Astrocyte (in vitro differentiated cells and primary cell): ENCODE measurements around the gene MYMK. TPM values are rescaled to one million over a fixed set of nuclear protein-coding genes. Genes with fewer than 3 reads are reported as not detected.

Experiments used
- DNase-seq: peaks from one replicate; pipeline ENCODE4 v3.0.0-alpha.2; 2010; ENCODE audit warnings: low read depth
- FAIRE-seq: peaks from 2 replicates; lab custom pipeline; 2011; peaks lifted over from hg19 to GRCh38; lab: Jason Lieb, UNC
- H2AFZ ChIP-seq: 2 replicates; pipeline ENCODE4 v1.6.0; 2012; ENCODE audit warnings: low read depth, low read length, inconsistent platforms
- H3K27ac ChIP-seq: 2 replicates; pipeline ENCODE4 v1.5.1; 2011; ENCODE audit warnings: low read depth, low read length, inconsistent platforms
- H3K27me3 ChIP-seq: 2 replicates; pipeline ENCODE4 v1.6.0; 2011; ENCODE audit warnings: low read length, inconsistent platforms; ENCODE audit not compliant: insufficient read depth
- H3K36me3 ChIP-seq: 2 replicates; pipeline ENCODE4 v1.5.1; 2011; ENCODE audit warnings: low read length, inconsistent platforms; ENCODE audit not compliant: insufficient read depth
- H3K4me1 ChIP-seq: 2 replicates; pipeline ENCODE4 v1.5.1; 2011; ENCODE audit warnings: low read length, inconsistent platforms; ENCODE audit not compliant: insufficient read depth
- H3K4me2 ChIP-seq: 2 replicates; pipeline ENCODE4 v1.6.0; 2012; ENCODE audit warnings: low read length, inconsistent platforms
- H3K4me3 ChIP-seq: 2 replicates; pipeline ENCODE4 v1.5.1; 2011; ENCODE audit warnings: low read depth, mild to moderate bottlenecking, low read length, inconsistent platforms; ENCODE audit not compliant: insufficient read depth
- H3K79me2 ChIP-seq: 2 replicates; pipeline ENCODE4 v1.6.0; 2012; ENCODE audit warnings: mild to moderate bottlenecking, low read length, inconsistent platforms; ENCODE audit not compliant: insufficient read depth
- H3K9ac ChIP-seq: 2 replicates; pipeline ENCODE4 v1.6.0; 2012; ENCODE audit warnings: mild to moderate bottlenecking, low read length, inconsistent platforms
- H3K9me3 ChIP-seq: 2 replicates; pipeline ENCODE4 v1.5.1; 2012; ENCODE audit warnings: low read depth, mild to moderate bottlenecking, low read length, inconsistent platforms; ENCODE audit not compliant: insufficient read depth
- H4K20me1 ChIP-seq: 2 replicates; pipeline ENCODE4 v1.6.0; 2012; ENCODE audit warnings: low read length, inconsistent platforms; ENCODE audit not compliant: insufficient read depth
- H3K27ac Mint-ChIP-seq: one replicate; pipeline ENCODE4 v1.8.0; 2021; ENCODE audit warnings: mild to moderate bottlenecking, mixed read lengths; ENCODE audit not compliant: unreplicated experiment
- H3K27me3 Mint-ChIP-seq: one replicate; pipeline ENCODE4 v1.8.0; 2021; ENCODE audit warnings: low read depth, mixed read lengths; ENCODE audit not compliant: unreplicated experiment
- H3K36me3 Mint-ChIP-seq: one replicate; pipeline ENCODE4 v1.8.0; 2021; ENCODE audit warnings: low read depth, mixed read lengths; ENCODE audit not compliant: unreplicated experiment
- H3K4me1 Mint-ChIP-seq: one replicate; pipeline ENCODE4 v1.8.0; 2021; ENCODE audit warnings: low read depth, mixed read lengths; ENCODE audit not compliant: unreplicated experiment
- H3K4me3 Mint-ChIP-seq: one replicate; pipeline ENCODE4 v1.8.0; 2021; ENCODE audit warnings: mild to moderate bottlenecking, moderate library complexity, mixed read lengths; ENCODE audit not compliant: unreplicated experiment
- H3K9me3 Mint-ChIP-seq: one replicate; pipeline ENCODE4 v1.8.0; 2021; ENCODE audit warnings: mild to moderate bottlenecking, mixed read lengths; ENCODE audit not compliant: unreplicated experiment
- CTCF ChIP-seq: IDR thresholded peaks from 2 replicates; pipeline ENCODE4 v1.5.1; 2011; ENCODE audit warnings: low read depth, mild to moderate bottlenecking, inconsistent platforms, low read length, moderate library complexity; ENCODE audit not compliant: insufficient read depth
- EZH2 ChIP-seq: IDR thresholded peaks from 2 replicates; pipeline ENCODE4 v1.6.1; 2012; ENCODE audit warnings: mild to moderate bottlenecking, low read length, inconsistent platforms; ENCODE audit not compliant: insufficient read depth
- total RNA-seq: library from RNA; stranded (reverse); gene quantifications from 2 replicates; pipeline ENCODE4 v1.2.1, GENCODE V29; 2021

Gene MYMK
- total RNA-seq, 1 donor from 2014 or later = not detected

DNA sequence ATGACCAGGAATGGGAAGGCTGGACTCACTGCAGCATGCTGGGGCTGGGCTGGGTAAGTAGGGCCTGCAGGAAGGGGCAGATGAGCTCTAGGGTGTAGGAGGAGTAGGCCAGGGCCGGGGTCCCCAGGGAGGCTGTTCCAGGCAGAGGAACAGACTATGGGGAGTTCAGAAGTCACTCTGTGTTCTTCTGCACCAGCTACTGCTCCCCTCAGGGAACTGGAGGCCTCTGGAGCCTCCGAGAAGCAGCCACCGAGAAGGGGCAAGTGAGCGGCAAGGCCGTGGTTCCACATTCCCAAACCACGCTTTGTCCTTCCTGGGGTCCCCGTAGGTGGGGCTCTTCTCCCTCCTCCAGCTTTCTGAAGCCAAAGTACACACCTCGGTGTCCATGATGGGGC is 37.4 kb downstream of the MYMK start:
- Histone ChIP-seq H3K79me2 (no peaks in the 10 kb centered on the region), H3K36me3 (no peaks in the 10 kb centered on the region), H3K27me3 (no peaks in the 10 kb centered on the region), H2AFZ (no peak overlapping the region), H3K27ac (no peak overlapping the region), H3K4me1 (peaks cover 6% of the 10 kb centered on the region), H4K20me1 (no peaks in the 10 kb centered on the region), H3K4me2 (no peak overlapping the region), H3K9me3 (no peaks in the 10 kb centered on the region), H3K4me3 (no peak overlapping the region), H3K9ac (no peak overlapping the region)
- no peak overlapping the region for H3K27ac Mint-ChIP-seq
- H3K27me3 Mint-ChIP-seq = peaks cover 14% of the 10 kb centered on the region
- FAIRE-seq = no peak
- H3K36me3 Mint-ChIP-seq = no peaks in the 10 kb centered on the region
- H3K4me3 Mint-ChIP-seq = no peak overlapping the region
- peaks cover 6% of the 10 kb centered on the region for H3K4me1 Mint-ChIP-seq
- H3K9me3 Mint-ChIP-seq = peaks cover 2% of the 10 kb centered on the region
- DNase-seq = no peak
- TF ChIP-seq CTCF = no peak
- no peak for TF ChIP-seq EZH2

DNA sequence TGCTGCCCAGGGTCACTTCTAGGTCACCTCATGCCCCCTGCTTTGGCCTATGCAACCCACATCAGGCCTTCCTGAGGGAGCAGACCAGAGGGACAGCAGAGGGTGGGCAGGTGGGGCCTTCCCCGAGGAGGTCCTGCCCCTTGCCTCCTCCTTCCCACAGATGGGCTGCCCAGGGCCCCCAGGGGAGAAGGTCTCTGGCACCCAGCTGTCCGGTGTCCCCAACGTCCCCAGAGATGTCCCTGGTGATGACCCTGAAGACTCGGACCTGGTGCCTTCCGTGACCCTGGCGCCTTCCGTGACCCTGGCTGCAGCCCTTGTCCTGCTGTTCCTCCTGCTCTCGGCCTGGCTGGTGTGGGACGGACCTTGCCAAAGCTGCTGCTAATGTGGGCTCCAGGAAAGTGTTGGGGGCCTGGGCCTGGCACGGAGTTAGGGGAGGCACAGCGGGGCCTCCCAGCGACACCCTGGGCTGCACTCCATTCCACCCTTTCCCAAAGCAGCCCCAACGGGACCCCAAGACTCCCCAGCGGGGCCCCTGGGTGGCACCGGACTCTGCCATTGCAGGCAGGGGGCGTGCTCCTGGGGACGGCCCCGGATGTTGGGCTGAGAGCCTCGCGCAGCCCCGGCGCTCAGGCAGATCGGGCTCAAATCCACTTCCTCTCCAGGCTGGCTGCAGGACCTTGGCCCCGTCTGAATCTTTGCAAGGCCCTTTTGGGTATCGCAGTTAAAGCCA is 39.1 kb downstream of the MYMK start:
- Mint-ChIP-seq H3K9me3 (peaks cover 2% of the 10 kb centered on the region), H3K36me3 (no peaks in the 10 kb centered on the region), H3K4me1 (peaks cover 6% of the 10 kb centered on the region), H3K27ac (no peak overlapping the region), H3K27me3 (peaks cover 17% of the 10 kb centered on the region), H3K4me3 (no peak overlapping the region)
- DNase-seq (no peak), FAIRE-seq (no peak)
- H3K27ac ChIP-seq = no peak overlapping the region
- H3K4me3 ChIP-seq = no peak overlapping the region
- H3K9ac ChIP-seq = no peak overlapping the region
- H3K36me3 ChIP-seq = no peaks in the 10 kb centered on the region
- peaks cover 6% of the 10 kb centered on the region for H3K4me1 ChIP-seq
- no peaks in the 10 kb centered on the region for H3K27me3 ChIP-seq
- no peaks in the 10 kb centered on the region for H3K79me2 ChIP-seq
- no peak overlapping the region for H3K4me2 ChIP-seq
- TF ChIP-seq EZH2 (no peak), CTCF (no peak)
- H2AFZ ChIP-seq = no peak overlapping the region
- no peaks in the 10 kb centered on the region for H4K20me1 ChIP-seq
- no peaks in the 10 kb centered on the region for H3K9me3 ChIP-seq

DNA sequence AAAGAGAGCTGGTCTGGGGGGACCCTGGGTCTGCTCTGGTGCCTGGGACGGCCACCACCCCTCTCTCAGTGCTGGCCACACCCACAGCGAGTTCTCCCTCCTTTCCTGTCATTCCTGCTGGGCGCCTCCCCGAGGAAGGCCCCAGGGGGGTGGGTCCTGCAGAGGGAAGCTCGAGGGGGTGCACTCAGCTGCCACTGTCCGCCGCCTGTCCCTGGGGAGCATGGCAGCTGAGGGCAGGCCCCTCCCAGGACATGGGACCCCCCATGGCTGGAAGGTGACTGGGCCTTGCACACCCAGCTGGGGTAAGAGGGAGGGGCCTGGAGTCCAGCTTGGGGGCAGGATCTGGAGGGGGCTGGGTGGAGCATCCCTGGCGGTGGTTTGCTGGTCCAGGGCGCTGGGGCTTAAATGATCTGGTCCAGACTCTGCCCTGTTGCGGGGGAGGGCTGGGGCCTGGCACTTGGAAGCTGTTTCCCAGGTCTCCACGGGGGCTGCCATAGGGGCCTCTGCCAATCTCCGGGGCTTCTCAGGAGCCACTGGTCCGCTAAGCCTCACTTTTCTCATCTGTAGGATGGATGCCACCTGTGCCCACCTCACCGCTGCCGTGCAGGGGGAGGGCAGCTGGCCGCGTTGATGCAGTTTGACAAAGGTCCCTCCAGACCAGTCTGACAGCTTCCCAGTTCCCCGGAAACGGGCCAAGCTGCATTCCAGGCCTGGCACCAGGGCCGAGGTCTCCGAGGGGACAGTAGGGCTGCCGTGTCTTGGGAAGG is 39.9 kb downstream of the MYMK start:
- Mint-ChIP-seq H3K27ac (no peak overlapping the region), H3K9me3 (peaks cover 2% of the 10 kb centered on the region), H3K4me3 (no peak overlapping the region), H3K4me1 (peaks cover 6% of the 10 kb centered on the region), H3K27me3 (peaks cover 17% of the 10 kb centered on the region), H3K36me3 (no peaks in the 10 kb centered on the region)
- FAIRE-seq (no peak), DNase-seq (no peak)
- Histone ChIP-seq H3K4me1 (peaks cover 6% of the 10 kb centered on the region), H3K27ac (no peak overlapping the region), H3K4me3 (no peak overlapping the region), H3K36me3 (no peaks in the 10 kb centered on the region), H3K27me3 (no peaks in the 10 kb centered on the region), H3K9ac (no peak overlapping the region), H4K20me1 (no peaks in the 10 kb centered on the region), H2AFZ (no peak overlapping the region), H3K79me2 (no peaks in the 10 kb centered on the region), H3K9me3 (no peaks in the 10 kb centered on the region), H3K4me2 (no peak overlapping the region)
- no peak for TF ChIP-seq EZH2
- no peak for TF ChIP-seq CTCF
